MM.1S (cell line): ENCODE results near the gene ZNF692.

Experiments used
- DNase-seq: peaks from one replicate; pipeline ENCODE4 v3.0.0-alpha.2; 2015
- H2AFZ ChIP-seq: fragments of 300-600 bp; sonication (generic); 2 replicates; pipeline ENCODE4 v1.6.0; 2016; ENCODE audit warnings: antibody characterized with exemption, low read length
- H3F3A ChIP-seq: fragments of 300-600 bp; sonication (generic); 2 replicates; pipeline ENCODE4 v1.6.1; 2016; ENCODE audit warnings: mild to moderate bottlenecking, antibody characterized with exemption, low read length, moderate library complexity, mixed read lengths; ENCODE audit not compliant: insufficient read depth
- H3K27ac ChIP-seq: fragments of 300-600 bp; sonication (generic); 2 replicates; pipeline ENCODE4 v1.5.1; 2016; ENCODE audit warnings: mild to moderate bottlenecking, low read length
- H3K27me3 ChIP-seq: fragments of 300-600 bp; sonication (generic); replicated peaks from 2 replicates; pipeline ENCODE4 v1.6.0; 2016; ENCODE audit warnings: low read length; ENCODE audit not compliant: insufficient read depth
- H3K36me3 ChIP-seq: fragments of 300-600 bp; sonication (generic); replicated peaks from 2 replicates; pipeline ENCODE4 v1.6.1; 2016; ENCODE audit warnings: mild to moderate bottlenecking, low read length, mixed read lengths; ENCODE audit not compliant: insufficient read depth
- H3K4me1 ChIP-seq: fragments of 300-600 bp; sonication (generic); 2 replicates; pipeline ENCODE4 v1.6.1; 2016; ENCODE audit warnings: low read length, mixed read lengths
- H3K4me2 ChIP-seq: fragments of 300-600 bp; sonication (generic); 2 replicates; pipeline ENCODE4 v1.6.0; 2016; ENCODE audit warnings: low read depth, low read length
- H3K4me3 ChIP-seq: fragments of 300-600 bp; sonication (generic); 2 replicates; pipeline ENCODE4 v1.5.1; 2016; ENCODE audit warnings: low read length, mixed read lengths
- H3K79me2 ChIP-seq: fragments of 300-600 bp; sonication (generic); 2 replicates; pipeline ENCODE4 v1.6.1; 2016; ENCODE audit warnings: mixed run types, low read length, mixed read lengths
- H3K9ac ChIP-seq: fragments of 300-600 bp; sonication (generic); 2 replicates; pipeline ENCODE4 v1.6.1; 2016; ENCODE audit warnings: low read length, mixed read lengths
- H3K9me2 ChIP-seq: fragments of 300-600 bp; sonication (generic); replicated peaks from 2 replicates; pipeline ENCODE4 v1.6.1; 2016; ENCODE audit warnings: mild to moderate bottlenecking, low read length, mixed read lengths; ENCODE audit not compliant: insufficient read depth
- H3K9me3 ChIP-seq: fragments of 300-600 bp; sonication (generic); replicated peaks from 2 replicates; pipeline ENCODE4 v1.6.1; 2016; ENCODE audit warnings: mild to moderate bottlenecking, low read length, mixed read lengths; ENCODE audit not compliant: insufficient read depth
- H4K20me1 ChIP-seq: fragments of 300-600 bp; sonication (generic); 2 replicates; pipeline ENCODE4 v1.6.1; 2016; ENCODE audit warnings: mild to moderate bottlenecking, low read length, moderate library complexity, mixed read lengths; ENCODE audit not compliant: insufficient read depth
- CTCF ChIP-seq: fragments of 300-600 bp; sonication (generic); IDR thresholded peaks from 2 replicates; pipeline ENCODE4 v1.5.1; 2016; ENCODE audit warnings: antibody characterized with exemption, low read length, mixed read lengths
- EZH2 ChIP-seq: fragments of 300-600 bp; sonication (generic); optimal IDR thresholded peaks from 2 replicates; pipeline ENCODE3; 2017; ENCODE audit warnings: low read depth, mild to moderate bottlenecking, antibody characterized with exemption, low read length, mixed read lengths
- EZH2phosphoT487 ChIP-seq: fragments of 300-600 bp; sonication (generic); IDR thresholded peaks from 2 replicates; pipeline ENCODE4 v1.6.1; 2018; ENCODE audit warnings: antibody characterized with exemption, low read length

The ZNF692 gene

GRCh38 chr1:248858891-248859889 lies at the start of gene ZNF692:
Gene ZNF692, minus strand, starts transcription at chr1:248859085. Its CDS starts 776 bp downstream, at chr1:248858309.
- Histone ChIP-seq H3K4me2 (peak within 1 kb of the TSS; percentile 97), H3K9ac (peak within 1 kb of the TSS; percentile 81), H4K20me1 (no peaks in the 10 kb centered on the region), H3K27ac (peak within 1 kb of the TSS; percentile 55; the same call in 1 of the 2 replicates), H3K9me2 (no peaks in the 10 kb centered on the region), H3K4me3 (peak within 1 kb of the TSS; percentile 67), H3K27me3 (peaks cover 14% of the 10 kb centered on the region), H3K79me2 (peaks cover 17% of the 10 kb centered on the region), H3K9me3 (no peaks in the 10 kb centered on the region), H2AFZ (peak within 1 kb of the TSS; percentile 87), H3F3A (peaks cover 5% of the 10 kb centered on the region; the same call in 1 of the 2 replicates), H3K4me1 (peaks cover 28% of the 10 kb centered on the region), H3K36me3 (no peaks in the 10 kb centered on the region)
- peak; percentile 100 for DNase-seq
- TF ChIP-seq EZH2phosphoT487 (no peak), CTCF (no peak), EZH2 (no peak)

- H2AFZ ChIP-seq = peak overlapping the region; percentile 28
- H3K4me3 ChIP-seq = peak overlapping the region; percentile 59
- 0 out of 2 replicates have a peak, but pooled peaks cover 5% of the 10 kb centered on the region for H3K27me3 ChIP-seq
- H3K9me2 ChIP-seq = no peaks in the 10 kb centered on the region
- peaks cover 6% of the 10 kb centered on the region; the same call in 1 of the 2 replicates for H3K4me1 ChIP-seq
- H3F3A ChIP-seq = no peaks in the 10 kb centered on the region
- H3K36me3 ChIP-seq = no peaks in the 10 kb centered on the region
- peak overlapping the region; percentile 19; the same call in 1 of the 2 replicates for H3K27ac ChIP-seq
- DNase-seq = no peak
- H3K9ac ChIP-seq = peak overlapping the region; percentile 62
- H3K4me2 ChIP-seq = peak overlapping the region; percentile 80
- TF ChIP-seq EZH2 (no peak), CTCF (no peak), EZH2phosphoT487 (no peak)
- H3K9me3 ChIP-seq = no peaks in the 10 kb centered on the region
- H3K79me2 ChIP-seq = peaks cover 37% of the 10 kb centered on the region
- H4K20me1 ChIP-seq = no peaks in the 10 kb centered on the region
Measured at GRCh38 chr1:248906753-248907661, 48.1 kb upstream of the ZNF692 start.

- H4K20me1 ChIP-seq = no peaks in the 10 kb centered on the region
- no peaks in the 10 kb centered on the region for H3K9me3 ChIP-seq
- H3K4me3 ChIP-seq = peak within 1 kb of the TSS; percentile 90
- peak within 1 kb of the TSS; percentile 97 for H2AFZ ChIP-seq
- TF ChIP-seq EZH2phosphoT487 (no peak), CTCF (peak; percentile 79)
- H3K79me2 ChIP-seq = peaks cover 33% of the 10 kb centered on the region
- peak within 1 kb of the TSS; percentile 92 for H3K9ac ChIP-seq
- H3K9me2 ChIP-seq = no peaks in the 10 kb centered on the region
- H3K36me3 ChIP-seq = no peaks in the 10 kb centered on the region
- 0 out of 2 replicates have a peak, but pooled peaks cover 5% of the 10 kb centered on the region for H3K27me3 ChIP-seq
- peak; percentile 97 for DNase-seq
- peaks cover 6% of the 10 kb centered on the region; the same call in 1 of the 2 replicates for H3K4me1 ChIP-seq
- peak within 1 kb of the TSS; percentile 85 for H3K27ac ChIP-seq
- H3F3A ChIP-seq = no peaks in the 10 kb centered on the region
- H3K4me2 ChIP-seq = peak within 1 kb of the TSS; percentile 93
Measured at GRCh38 chr1:248906009-248906752, 47.3 kb upstream of the ZNF692 start, which contains the start of gene PGBD2. Gene PGBD2, plus strand, starts transcription at chr1:248906235. Its CDS starts 7,628 bp downstream, at chr1:248913863.
